Mucosa of descending colon (tissue), 3 donors: Measurements from ENCODE around the gene CADPS2. TPM values are rescaled to one million over a fixed set of nuclear protein-coding genes. Genes with fewer than 3 reads are reported as not detected.

ENCODE experiments used
- ATAC-seq: fragments of 200-7000 bp; cut with Tn5 transposase; one replicate; pipeline ENCODE4 v1.9.1; 2020; ENCODE audit warnings: mild to moderate bottlenecking, moderate library complexity
- DNase-seq, 3 donors: peaks; one replicate each; pipeline ENCODE4 v3.0.0-alpha.2; 2020
- H3K36me3 ChIP-seq: fragments of 200-600 bp; one replicate; pipeline ENCODE4 v1.8.0; 2021; ENCODE audit warnings: low read depth, mild to moderate bottlenecking
- H3K4me1 ChIP-seq: fragments of 200-600 bp; one replicate; pipeline ENCODE4 v1.8.0; 2021; ENCODE audit warnings: low read depth, mild to moderate bottlenecking
- H3K4me3 ChIP-seq: fragments of 200-600 bp; one replicate; pipeline ENCODE4 v1.8.0; 2021; ENCODE audit warnings: mild to moderate bottlenecking
- H3K9me3 ChIP-seq: fragments of 200-600 bp; one replicate; pipeline ENCODE4 v1.8.0; 2021; ENCODE audit warnings: mild to moderate bottlenecking
- intact Hi-C, 2 donors: fragments of 100-400 bp; cut with DNase I in 1 of 2; cut with micrococcal nuclease in 1 of 2; formaldehyde crosslinking; loops; one replicate each; pipeline versions ENCODE4 v1.11.0 to v1.11.1; 2022; cut with DNase I, micrococcal nuclease
- total RNA-seq, 3 donors: library from RNA; stranded (reverse); fragmentation: NEBNext Ultra II Directional in 2 of 3; extraction: Animal tissue kit (Norgen Biotek cat#: 25700) in 2 of 3; gene quantifications; one replicate each; pipeline versions ENCODE4 v1.2.1 to v1.2.4, GENCODE V29; 2021 to 2023
- TF ChIP-seq, protein P1 (sequence below): fragments of 200-600 bp; IDR thresholded peaks from one replicate; pipeline ENCODE4 v1.8.0; 2022; ENCODE audit warnings: antibody characterized with exemption, mild to moderate bottlenecking
- donor health status: DM: no; HTN: no; CAD: no; lungs with moderate emphysema.
- donor health status: DM: no; HTN: no; CAD: no.
- donor health status: DM: no; HTN: yes; CAD: no.

The CADPS2 gene
- total RNA-seq, 3 donors from 2014 or later = 11.3 to 12.7 (median 11.7) TPM

GRCh38 chr7:122770686-122771335, 115.4 kb downstream of the CADPS2 start:
- H3K9me3 ChIP-seq = no peaks in the 10 kb centered on the region
- H3K4me3 ChIP-seq = no peak overlapping the region
- H3K4me1 ChIP-seq = no peaks in the 10 kb centered on the region
- DNase-seq (no peak), ATAC-seq (no peak)
- intact Hi-C loops = no loop called here
- TF ChIP-seq, protein P1, sequence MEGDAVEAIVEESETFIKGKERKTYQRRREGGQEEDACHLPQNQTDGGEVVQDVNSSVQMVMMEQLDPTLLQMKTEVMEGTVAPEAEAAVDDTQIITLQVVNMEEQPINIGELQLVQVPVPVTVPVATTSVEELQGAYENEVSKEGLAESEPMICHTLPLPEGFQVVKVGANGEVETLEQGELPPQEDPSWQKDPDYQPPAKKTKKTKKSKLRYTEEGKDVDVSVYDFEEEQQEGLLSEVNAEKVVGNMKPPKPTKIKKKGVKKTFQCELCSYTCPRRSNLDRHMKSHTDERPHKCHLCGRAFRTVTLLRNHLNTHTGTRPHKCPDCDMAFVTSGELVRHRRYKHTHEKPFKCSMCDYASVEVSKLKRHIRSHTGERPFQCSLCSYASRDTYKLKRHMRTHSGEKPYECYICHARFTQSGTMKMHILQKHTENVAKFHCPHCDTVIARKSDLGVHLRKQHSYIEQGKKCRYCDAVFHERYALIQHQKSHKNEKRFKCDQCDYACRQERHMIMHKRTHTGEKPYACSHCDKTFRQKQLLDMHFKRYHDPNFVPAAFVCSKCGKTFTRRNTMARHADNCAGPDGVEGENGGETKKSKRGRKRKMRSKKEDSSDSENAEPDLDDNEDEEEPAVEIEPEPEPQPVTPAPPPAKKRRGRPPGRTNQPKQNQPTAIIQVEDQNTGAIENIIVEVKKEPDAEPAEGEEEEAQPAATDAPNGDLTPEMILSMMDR = no peak
- H3K36me3 ChIP-seq = no peaks in the 10 kb centered on the region

- TF ChIP-seq, protein P1 = no peak
- ATAC-seq (no peak), DNase-seq (no peak)
- H3K4me3 ChIP-seq = no peak overlapping the region
- H3K9me3 ChIP-seq = no peaks in the 10 kb centered on the region
- intact Hi-C loops = no loop called here
- no peaks in the 10 kb centered on the region for H3K4me1 ChIP-seq
- no peaks in the 10 kb centered on the region for H3K36me3 ChIP-seq
Observed at GRCh38 chr7:122768827-122769226, 117.4 kb downstream of the CADPS2 start.

- TF ChIP-seq, protein P1 = no peak
- no peak for ATAC-seq
- intact Hi-C loops = no loop called here
Observed at GRCh38 chr7:122767339-122767738, 118.9 kb downstream of the CADPS2 start.

GRCh38 chr7:122766593-122766992, 119.7 kb downstream of the CADPS2 start:
- Histone ChIP-seq H3K36me3 (no peaks in the 10 kb centered on the region), H3K9me3 (no peaks in the 10 kb centered on the region), H3K4me3 (no peak overlapping the region), H3K4me1 (no peaks in the 10 kb centered on the region)
- TF ChIP-seq, protein P1 = no peak
- DNase-seq = no peak
- intact Hi-C loops = no loop called here
- no peak for ATAC-seq

More at GRCh38 chr7:122767339-122767738, 118.9 kb downstream of the CADPS2 start:
- DNase-seq = no peak
- H3K4me1 ChIP-seq = no peaks in the 10 kb centered on the region
- no peaks in the 10 kb centered on the region for H3K9me3 ChIP-seq
- H3K36me3 ChIP-seq = no peaks in the 10 kb centered on the region
- no peak overlapping the region for H3K4me3 ChIP-seq

- no peaks in the 10 kb centered on the region for H3K36me3 ChIP-seq
- no peak overlapping the region for H3K4me3 ChIP-seq
- TF ChIP-seq, protein P1 = no peak
- ATAC-seq = no peak
- no peak for DNase-seq
- H3K9me3 ChIP-seq = no peaks in the 10 kb centered on the region
- intact Hi-C loops = no loop called here
- no peaks in the 10 kb centered on the region for H3K4me1 ChIP-seq
Observed at GRCh38 chr7:122764902-122765301, 121.4 kb downstream of the CADPS2 start.
